ENCODE results near the gene GPR137.
A peak's percentile ranks its signal among the peaks of the same experiment; 100 is the strongest.

GPR137 gene

DNA sequence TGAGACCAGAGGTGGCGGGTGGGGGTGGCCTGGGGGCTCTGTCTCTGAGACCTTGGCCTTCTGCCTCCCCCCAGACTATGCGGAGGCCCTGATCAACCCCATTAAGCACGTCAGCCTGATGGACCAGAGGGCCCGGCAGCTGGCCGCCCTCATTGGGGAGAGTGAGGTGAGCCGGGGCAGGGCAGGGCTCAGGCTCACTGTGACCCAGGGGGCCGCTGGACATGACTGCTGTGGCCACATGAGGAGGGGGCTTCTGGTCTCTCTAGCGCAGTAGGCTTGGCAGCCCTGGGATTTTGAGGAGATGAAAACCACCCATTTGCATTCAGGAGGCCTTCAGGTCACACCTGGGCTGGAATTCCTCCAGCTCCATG, 21.7 kb upstream of the GPR137 start:
- DNase-seq (ENCODE audit: low spot score): no peak

DNA sequence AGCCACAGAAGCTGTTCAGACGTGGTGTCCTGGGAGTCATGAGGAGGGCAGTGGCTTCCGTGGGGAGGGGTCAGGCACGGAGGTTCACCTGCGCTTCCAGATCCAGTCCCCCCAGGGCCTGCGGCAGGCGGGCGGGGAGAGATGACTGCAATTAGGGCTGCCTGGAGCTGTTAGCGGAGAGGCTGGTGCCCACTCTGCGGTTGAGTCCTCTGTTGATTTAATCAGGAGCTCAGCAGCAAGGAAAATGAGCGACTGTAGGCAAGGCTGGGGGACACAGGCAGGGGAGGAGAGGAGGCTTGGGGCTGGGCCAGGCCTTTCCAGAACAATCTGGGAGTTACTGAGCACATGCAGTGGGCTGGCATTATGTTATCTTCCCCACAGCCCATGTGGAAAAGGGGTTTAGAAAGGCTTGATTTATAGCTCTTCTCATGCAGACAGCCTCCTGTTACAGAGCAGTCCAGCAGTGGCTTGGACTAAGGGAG, 21.2 kb upstream of the GPR137 start:
- no peak for DNase-seq (ENCODE audit: low spot score)

DNA sequence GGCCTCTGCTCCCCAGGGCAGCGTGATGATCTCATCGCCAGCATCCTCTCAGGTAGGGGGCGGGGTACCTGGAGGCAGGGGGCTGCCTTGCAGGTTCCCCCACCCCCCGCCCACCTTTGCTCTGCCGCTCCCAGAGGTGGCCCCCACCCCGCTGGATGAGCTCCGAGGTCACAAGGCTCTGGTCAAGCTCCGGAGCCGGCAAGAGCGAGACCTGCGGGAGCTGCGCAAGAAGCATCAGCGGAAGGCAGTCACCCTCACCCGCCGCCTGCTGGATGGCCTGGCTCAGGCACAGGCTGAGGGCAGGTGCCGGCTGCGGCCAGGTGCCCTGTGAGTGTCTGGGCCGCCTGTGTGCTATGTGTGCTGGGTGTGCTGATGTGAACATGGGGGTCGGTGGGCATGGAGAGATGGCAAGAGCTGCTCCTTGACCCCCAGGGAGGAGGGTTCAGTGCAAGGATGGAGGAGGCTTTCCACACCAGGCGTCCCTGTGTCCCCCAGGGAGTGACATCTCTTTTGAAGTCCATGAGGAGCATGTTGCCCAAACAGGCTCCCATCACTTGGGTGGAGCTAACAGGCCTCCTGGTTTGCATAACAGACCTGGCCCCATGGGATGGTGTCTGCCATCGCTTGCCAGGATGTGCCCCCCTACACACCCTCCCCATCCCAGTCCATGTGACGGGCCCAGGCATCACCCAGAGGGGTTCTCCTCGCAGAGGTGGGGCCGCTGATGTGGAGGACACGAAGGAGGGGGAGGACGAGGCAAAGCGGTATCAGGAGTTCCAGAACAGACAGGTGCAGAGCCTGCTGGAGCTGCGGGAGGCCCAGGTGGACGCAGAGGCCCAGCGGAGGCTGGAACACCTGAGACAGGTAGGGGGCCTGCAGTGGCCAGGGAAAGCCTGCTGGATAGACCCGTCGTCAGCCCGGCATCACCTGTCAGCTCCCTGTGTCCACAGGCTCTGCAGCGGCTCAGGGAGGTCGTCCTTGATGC, 20.2 kb upstream of the GPR137 start:
- no peak for DNase-seq (ENCODE audit: low spot score)

DNA sequence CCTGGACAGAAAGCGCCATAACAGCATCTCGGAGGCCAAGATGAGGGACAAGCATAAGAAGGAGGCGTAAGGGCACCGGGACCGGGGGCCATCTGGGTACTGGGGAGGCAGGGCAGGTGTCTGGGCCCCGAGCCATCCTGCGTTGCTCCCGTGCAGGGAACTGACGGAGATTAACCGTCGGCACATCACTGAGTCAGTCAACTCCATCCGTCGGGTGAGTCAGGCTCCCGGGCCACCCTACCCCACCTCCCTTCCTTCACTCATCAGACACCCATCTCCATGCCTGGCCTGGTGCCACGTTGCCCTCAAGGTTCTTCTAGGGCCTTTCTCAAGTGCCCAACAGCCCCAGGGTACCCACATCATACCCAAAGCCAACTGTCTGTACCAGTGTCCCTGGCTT, 19.3 kb upstream of the GPR137 start:
- DNase-seq (ENCODE audit: low spot score): no peak

DNA sequence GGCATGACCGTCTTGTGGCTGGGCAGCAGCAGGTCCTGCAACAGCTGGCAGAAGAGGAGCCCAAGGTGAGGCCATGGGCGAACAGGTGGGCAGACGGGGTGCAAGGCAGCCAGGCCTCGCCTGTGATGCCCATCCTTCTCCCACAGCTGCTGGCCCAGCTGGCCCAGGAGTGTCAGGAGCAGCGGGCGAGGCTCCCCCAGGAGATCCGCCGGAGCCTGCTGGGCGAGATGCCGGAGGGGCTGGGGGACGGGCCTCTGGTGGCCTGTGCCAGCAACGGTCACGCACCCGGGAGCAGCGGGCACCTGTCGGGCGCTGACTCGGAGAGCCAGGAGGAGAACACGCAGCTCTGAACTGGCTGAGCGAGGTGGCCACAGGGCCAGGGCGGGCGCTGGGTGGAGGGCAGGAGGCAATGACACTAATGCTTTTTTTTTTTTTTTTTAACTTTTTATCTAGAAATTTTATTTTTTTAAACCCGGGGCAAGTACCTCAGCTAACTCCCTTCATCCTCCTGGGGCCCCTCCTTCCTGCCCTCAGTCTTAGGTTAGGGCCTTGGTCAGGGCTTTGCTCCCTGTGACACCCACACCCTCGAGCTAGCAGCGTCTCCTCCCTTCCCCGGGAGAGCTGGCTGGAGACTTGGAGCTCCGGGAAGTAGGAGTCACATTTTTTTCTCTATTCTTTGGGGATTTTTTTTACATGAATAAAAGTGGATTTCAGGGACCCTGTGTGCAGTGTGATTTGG, 18.3 kb upstream of the GPR137 start:
- no peak for DNase-seq (ENCODE audit: low spot score)

DNA sequence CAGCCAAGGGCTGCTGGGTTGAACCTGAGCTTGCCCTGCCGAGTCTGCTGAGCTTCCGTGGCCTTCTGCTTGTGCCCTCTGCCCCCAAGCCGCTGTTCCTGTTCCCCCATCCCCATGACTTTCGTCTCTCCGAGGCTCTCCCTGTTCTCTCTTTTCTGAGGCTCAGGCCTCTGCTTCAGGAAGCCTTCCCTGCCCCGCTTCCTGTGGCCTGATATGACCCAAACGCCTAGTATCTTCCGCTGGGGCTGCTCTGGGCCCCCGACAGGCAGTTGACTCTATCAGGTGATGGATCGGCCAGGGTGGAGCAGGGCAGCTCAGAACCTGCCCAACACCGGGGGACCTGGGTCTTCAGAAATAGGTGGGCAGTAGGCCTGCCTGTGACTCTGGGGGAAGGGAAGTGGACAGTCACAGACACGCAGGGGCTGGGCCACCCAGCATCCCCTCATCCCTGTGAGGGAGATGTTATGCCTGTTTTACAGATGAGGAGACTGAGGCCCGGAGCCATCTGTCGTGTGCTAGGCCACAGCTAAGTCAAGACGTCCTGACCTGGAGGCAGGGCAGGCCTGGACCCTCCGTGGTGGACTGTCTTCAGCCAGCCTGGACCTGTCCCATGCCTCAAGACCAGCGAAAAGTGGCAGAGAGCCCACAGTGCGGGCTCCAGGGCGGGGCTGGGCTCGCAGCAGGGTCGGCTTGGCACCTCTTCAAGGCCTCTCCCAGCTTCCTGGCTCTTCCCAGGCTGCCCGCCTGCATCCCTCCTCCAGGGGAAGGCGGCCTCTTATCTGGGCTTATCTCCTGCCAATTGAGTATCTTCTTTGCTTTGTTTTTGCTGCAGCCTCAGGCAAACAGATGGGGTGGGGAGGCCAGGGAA, 17.4 kb upstream of the GPR137 start:
- peak; percentile 19 for DNase-seq (ENCODE audit: low spot score)

DNA sequence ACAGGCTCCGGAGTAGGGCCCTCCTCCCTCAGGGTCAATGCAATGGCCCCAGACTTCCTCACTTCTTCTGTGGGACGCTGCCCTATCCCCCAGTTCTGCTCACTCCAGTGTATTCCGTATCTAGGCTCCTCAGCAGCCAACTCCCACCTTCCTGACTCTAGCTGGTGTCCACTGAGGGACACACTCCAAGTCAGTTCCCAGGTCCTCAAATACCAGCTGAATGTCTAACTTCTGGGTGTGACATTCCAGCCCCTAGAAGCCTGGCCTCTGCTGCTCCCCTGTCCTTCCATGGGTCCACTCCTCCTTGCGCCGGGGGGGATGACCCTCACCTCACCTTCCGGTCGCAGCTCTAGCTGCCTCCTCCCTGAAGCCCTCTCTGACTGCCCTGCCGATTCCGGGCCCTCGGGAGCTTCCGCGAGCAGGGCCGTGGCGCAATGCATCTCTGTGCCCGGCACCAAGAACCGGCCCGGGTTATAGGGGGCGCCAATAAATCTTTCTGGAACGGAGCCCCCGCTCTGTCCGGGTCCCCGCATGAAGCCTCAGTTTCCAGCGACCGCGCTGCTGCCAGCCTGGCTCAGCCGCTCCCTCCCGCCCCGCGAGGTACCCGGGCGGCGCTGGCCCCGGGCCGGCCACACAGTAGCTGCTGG, 16.6 kb upstream of the GPR137 start:
- peak; percentile 60 for DNase-seq (ENCODE audit: low spot score)

DNA sequence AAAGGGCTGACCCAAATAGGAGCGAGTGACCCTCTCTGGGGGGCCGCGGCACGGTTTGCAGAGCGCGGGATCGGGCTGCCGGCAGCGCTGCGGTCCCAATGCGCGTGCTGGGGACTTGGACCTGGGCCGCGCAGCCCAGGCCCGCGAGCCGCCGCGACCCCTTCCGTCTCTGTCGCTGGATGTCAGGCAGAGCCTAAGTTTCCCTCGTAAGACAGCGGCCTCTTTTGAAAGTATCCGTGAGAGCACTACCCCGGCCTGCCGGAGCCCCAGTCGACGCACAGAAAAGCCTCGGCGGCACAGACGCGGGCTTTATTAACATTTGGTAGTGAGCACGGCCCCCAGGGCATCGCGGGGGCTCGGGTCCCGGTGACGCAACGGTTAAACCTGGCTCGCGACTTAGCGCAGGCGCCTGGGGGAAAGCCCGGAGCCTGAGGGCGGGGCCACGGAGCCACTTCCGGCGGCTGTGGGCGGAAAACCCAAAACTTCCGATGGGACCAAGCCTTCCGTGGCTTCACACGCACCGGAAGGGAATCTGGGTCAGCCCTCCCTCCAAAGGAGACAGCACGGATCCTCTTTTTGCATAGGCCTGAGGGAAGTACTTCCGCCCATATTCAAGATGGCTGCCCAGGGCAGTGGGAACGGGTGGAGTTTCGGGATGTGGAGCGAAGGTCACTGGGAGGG, 16.0 kb upstream of the GPR137 start:
- peak; percentile 94 for DNase-seq (ENCODE audit: low spot score)

DNA sequence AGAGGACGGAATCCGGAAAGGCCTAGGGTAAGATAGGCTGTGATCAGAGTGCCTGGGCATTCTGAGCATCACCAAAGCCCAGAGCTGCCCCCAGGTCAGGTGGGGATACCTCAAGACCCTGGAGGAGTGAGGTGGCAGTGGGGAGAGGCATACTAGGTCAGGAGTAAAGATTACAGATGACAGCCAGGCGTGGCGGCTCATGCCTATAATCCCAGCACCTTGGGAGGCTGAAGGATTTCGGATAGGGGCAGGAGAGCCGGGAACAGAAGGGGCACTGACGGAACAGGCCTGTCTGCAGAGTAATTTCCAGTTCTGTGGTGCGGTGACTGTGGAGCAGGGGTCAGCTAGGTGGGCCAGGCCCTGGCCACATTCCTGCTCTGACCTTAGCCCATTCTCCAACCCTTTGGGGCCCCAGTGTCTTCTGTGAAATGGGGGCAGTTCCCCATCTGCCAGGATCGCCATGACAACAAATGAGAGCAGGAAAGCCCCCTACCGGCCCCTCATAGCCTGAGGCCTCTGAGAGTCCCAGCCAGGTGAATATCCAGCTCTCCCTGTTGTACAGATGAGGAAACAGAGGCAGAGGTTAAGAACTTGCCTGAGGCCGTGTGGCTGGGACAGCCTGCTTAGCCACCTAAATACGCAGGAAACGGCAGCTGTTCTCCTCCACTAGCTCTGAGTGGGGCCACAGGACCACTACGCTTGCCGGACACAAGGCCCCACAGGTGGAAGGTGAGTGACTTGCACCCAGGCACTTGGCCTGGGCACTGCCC, 10.4 kb upstream of the GPR137 start:
- no peak for DNase-seq (ENCODE audit: low spot score)

DNA sequence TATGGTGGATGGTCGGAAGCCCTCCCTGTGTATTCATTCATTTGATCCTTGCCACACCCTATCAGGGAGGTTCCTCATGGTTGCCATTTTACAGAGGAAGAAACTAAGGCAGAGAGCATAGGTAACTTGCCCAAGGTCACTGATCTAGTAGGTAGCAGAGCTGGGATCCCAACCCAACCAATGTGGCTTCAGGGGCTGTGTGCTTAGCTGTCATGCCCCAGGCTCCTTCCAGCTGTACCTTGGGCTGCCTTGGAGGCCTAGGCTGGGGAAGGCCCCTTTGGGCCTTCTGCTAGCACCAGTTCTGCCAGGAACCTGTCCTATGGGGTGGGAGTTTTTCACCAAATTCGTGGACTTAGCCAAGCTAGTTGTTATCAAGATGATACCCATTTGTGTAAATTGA, 9.8 kb upstream of the GPR137 start:
- no peak for DNase-seq (ENCODE audit: low spot score)

DNA sequence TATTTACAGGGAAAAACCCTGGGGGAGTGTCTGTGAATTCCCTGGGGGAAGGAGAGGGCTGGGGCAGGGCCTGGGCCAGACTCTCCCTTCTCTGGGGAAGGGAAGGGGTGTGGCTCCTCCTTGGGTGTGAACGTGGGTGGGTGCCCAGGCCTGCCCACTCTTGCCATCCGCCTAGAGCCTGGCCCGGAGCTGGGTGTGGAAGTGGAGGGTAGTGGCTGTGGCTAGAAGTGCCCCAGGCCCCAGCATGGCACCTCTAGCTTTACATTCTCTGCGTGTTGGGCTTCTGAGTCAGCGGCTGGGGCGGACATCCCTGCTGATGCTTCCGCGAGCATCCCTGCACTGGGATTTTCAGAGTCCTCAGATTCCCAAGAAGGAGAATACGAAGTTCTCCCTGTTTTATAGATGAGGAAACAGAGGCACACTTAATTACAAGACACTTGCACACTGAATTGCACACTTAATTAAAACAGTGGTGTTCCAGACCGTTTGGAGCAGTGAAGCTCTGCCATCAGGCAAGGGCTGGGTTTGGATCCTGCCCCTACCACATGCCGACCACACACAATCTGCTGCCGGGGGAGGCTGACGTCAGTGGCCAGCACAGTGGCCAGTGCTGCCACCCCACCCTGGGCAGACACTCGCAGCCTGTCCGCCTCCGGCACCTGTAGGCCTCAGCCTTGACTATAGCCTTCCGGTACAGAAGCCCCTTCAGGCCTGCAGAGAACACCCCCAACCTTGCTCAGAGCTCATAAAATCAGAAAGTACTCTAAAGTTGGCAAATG, 8.8 kb upstream of the GPR137 start:
- DNase-seq (ENCODE audit: low spot score): peak; percentile 79

DNA sequence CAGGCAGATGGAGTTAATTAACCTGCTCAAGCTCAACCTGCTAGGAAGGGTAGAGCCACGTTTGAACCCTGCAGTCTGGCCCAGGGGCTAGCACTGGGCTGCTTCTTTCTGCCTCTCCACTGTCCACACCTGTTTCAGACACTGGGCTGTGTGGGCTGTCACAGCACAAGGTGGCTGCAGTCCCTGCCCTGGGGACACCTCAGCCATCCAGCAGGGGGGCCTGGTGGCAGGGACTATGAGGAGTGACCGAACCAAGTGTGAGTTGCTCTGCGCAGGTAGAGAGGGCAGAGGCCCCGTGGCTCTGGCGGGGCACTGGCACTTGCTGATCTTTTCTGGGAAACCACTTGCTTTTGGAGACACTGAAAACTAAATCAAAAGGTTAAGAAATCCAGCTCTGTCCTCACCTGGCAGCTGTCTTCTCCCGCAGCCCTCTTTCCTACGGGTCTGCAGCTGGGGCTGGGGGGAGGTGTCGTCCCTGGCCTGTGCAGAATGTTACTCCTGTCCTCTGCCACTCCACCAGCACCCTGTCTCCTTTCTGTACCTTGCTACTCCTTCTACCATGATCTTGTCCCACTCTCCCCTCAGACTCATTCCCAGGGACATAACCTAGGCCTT, 7.0 kb upstream of the GPR137 start:
- no peak for DNase-seq (ENCODE audit: low spot score)

DNA sequence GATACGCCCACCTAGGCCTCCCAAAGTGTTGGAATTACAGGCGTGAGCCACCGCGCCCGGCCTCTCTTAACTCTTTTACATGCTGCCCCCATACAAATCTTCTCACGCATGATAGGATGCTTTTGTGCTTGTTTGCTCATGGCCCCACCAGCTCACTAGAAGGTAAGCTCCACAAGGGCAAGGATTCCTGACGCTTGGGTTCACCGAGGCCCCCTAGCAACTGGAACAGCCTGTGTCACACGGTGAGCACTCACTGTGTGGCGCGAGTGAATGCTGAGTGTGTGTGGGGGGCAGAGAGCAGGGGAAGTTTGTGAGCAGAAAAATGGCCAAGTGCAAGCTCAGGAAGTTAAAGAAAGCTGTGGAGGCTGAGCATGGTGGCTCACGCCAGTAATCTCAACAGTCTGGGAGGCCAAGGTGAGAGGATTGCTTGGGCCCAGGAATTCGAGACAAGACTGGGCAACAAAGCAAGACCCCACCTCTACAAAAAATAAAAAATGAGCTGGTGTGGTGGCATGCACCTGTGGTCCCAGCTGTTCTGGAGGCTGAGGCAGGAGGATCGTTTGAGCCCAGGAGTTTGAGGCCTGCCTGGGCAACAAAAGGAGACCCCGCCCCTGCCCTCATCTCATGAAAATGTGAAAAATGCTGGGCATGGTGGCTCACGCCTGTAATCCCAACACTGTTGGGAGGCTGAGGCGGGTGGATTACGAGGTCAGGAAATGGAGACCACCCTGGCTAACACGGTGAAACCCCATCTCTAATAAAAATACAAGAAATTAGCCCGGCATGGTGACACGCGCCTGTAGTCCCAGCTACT, 3.5 kb upstream of the GPR137 start:
- DNase-seq (ENCODE audit: low spot score): no peak

DNA sequence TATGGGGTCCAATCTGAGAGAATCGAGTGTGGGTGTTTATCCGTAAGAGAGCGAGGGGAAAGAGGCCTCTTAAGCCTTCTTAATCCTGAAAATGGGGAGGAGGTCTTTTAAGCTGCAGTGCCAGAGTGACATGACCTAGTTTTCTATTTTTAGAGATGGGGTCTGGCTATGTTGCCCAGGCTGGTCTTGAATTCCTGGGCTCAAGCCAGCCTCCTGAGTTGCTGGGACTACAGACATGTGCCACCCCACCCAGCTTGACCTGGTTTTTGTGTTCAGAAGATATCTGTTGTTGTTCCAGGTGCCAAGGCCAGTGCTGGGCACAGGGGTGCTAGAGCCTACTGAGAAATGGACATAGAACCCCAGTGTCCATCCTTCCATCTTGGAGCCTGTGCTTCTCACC, 2.6 kb upstream of the GPR137 start:
- DNase-seq (ENCODE audit: low spot score): no peak

DNA sequence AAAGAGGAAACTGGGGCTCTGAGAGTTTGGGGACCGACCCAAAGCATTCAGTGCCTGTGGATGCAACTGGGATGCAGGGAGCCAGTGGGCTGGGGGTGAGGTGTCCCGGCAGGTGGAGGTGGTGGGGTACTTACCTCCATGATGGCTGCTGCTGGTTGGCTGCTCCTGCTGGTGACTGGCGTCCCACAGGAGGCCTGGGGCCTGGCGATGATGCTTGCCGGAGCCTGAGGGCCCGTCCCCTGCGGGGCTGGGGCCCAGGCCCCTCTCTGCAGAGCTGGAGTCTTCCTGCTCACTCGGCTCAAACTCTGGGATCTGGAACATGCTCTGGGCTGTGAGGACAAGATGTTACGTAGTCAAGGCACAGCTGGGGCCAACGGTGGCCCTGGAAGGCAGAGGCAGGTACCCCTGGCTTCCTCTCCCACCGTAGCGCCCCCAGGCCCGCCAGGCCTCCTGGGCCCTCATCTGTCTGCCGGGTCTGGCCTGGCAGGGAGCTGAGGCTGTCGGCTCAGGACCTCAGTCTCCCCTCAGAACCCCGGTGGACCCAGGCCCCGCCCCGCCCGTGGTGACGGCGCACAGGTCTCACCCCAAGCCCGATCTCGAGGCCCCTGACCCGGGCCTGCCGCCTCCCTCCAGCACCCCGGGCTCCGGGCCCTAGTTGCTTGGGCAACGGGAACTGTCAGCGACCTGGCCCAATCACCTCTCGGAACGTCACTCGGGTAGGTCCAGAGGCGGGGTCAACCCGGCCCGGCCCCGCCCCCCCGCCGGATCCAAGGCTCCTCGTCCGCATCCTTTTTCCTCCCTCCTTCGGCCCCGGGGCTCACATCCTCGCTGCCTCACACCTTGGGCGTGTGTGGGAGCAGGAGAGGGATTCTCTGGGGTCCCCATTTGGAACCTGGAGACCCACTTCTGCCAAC, 1.3 kb upstream of the GPR137 start, which contains the start of gene BAD:
Gene BAD, minus strand, starts transcription at position 618 of the 914 bp plus-strand sequence. Its CDS starts 297 bp downstream, at position 321.
- peak; percentile 99 for DNase-seq (ENCODE audit: low spot score)

DNA sequence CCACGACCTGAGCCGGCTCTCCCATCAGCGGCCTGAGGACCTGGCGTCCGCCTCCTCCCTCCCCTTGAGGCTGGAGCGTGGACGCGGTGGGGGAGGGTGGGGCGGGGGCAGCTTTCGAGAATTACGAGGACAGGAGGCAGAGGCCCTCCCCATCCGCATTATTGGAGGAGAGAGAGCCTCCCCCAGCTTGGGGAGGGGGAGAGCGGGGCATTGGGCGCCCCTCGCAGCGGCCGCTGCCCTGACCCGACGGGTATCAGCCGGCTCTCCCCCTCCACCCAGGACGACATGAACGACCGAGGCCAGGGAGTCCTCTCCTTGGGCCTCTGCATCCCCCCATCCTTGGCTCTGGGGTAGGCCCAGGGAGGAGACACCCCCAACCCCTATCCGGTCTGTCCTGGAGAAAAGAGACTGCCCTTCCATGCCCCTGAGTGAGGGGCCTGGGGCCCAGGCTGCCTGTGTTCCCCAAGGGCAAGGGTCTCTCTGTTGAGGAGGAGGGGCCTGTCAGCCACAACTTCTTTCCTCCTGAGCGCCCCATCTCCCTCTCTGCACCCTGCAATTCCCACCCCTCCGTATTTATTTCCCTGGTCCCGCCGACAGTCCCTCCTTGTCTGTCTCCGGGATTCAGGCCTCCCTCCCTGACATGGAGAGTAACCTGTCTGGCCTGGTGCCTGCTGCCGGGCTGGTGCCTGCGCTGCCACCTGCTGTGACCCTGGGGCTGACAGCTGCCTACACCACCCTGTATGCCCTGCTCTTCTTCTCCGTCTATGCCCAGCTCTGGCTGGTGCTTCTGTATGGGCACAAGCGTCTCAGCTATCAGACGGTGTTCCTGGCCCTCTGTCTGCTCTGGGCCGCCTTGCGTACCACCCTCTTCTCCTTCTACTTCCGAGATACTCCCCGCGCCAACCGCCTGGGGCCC, 495 bp downstream of the GPR137 start:
- no peak for DNase-seq (ENCODE audit: low spot score)

Measured in GM03348 (cell line).